GM18499 (cell line): ENCODE measurements around the gene SYNPR.

ENCODE experiments used
- ATAC-seq: cut with Tn5 transposase; IDR thresholded peaks from one replicate; pipeline ENCODE4 v1.9.1; 2021; ENCODE audit warnings: moderate number of reproducible peaks; ENCODE audit not compliant: insufficient read depth, unreplicated experiment

Gene SYNPR

DNA sequence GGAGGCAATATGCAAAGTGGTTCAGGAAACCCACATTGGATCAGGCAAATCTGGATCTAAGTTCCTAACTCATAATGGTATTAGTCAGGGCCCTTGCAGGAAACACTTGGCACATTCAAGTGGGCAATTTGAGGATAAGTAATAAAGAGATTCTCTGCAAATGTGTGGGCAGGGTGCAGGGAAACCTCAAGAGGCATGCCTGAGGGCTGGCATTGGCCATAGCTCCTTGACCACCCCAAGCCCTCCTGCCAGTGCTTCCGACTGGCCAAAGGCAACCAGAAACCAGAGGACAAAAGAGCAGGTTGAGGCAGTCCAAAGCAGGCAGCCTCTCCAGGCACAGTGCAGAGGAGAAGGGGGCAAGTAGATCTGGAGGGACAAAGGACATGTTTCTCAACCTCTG is 243.5 kb downstream of the SYNPR start:
- no peak for ATAC-seq

GRCh38 chr3:63523100-63523499 is 245.0 kb downstream of the SYNPR start:
- no peak for ATAC-seq

DNA sequence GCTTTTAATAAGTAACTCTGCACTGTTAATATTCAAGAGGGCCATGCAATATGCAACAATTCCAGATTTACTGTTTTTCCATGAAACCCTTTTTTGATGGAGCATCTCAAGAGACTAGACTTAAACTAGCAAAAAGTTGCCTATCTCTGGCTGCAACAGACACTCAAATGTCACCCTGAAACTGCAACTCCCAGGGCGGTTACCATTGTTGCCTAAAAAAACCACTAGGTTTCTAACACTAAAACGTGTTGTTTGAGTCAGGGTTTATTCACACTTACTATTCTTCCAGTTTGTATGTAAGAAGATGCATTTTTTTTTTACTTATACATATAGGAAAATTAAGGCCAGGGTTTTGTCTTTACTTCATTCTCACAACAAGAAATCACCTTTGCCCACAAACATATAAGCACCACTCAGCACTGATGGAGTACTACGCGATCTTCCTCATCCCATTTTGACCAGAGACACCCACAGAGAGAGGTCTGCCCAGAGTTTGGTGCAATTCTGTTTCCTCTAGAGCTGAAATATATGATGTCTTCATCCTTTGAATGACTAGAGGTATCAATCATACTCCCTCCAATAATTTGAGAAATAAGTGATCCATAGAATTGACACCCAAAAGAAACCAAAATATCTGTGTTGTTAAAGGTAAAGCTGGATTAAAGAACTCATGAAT is 250.4 kb downstream of the SYNPR start:
- no peak for ATAC-seq

- no peak for ATAC-seq
Observed at GRCh38 chr3:63532521-63532920, 254.4 kb downstream of the SYNPR start.

DNA sequence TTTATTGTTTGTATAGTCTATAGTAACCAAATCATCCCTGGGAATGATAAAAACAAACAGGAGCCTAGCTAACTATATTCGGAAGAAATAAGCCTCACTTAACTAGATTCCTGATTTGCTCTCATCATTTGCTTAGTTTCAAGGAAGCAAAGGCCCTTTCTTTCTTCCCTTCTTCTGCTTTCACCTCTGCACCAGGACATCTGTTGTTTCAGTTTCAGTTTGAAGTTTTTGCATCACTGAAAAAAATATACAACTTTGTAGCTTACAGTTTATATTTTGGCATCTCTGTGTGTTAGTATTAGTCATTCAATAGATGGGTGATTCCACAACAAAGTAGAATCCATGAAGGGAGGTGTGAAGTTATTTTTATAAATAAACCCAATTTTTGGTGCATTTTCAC is 260.8 kb downstream of the SYNPR start:
- ATAC-seq = no peak

DNA sequence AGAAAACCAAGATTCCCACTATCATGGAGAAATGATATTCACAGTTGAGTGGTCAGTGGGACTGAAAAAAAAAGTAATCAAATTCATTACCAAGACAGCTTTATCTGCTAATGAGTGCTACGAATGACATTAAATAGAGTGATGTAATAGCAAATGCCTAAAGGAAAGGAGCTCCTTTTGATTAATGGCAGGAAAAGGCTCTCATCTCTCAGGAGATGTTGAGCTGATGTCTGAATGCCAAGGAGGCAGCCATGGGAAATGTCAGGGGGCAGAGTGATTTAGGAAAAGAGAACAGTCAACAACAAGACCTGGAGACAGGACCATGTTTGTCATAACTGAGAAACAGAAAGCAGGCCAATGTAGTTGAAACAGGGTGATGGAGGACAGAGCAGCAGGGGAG is 277.7 kb downstream of the SYNPR start:
- ATAC-seq = no peak

- no peak for ATAC-seq
Observed at GRCh38 chr3:63556401-63556800, 278.3 kb downstream of the SYNPR start.

DNA sequence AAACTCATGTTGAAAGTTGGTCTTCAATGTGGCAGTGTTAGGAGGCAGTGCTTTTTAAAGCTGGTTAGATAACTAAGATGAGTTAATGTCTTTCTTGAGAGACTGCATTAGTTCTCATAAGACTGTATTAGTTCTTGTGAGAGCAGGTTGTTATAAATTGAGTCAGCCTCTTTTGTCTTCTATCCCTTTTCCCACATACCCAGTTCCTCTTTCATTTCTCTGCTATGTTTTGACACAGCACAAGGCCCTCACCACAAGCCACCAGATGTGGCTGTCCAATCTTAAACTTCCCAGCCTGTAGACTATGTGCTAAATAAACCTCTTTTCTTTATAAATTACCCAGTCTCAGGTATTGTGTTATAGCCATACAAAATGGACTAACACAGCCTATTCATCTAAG is 279.8 kb downstream of the SYNPR start:
- peak; percentile 93 for ATAC-seq

- ATAC-seq = no peak
Observed at GRCh38 chr3:63559884-63560283, 281.8 kb downstream of the SYNPR start.

GRCh38 chr3:63561879-63562278 is 283.8 kb downstream of the SYNPR start:
- no peak for ATAC-seq

- no peak for ATAC-seq
Observed at GRCh38 chr3:63562323-63562722, 284.2 kb downstream of the SYNPR start.

- ATAC-seq = no peak
Observed at GRCh38 chr3:63563572-63563971, 285.5 kb downstream of the SYNPR start.

DNA sequence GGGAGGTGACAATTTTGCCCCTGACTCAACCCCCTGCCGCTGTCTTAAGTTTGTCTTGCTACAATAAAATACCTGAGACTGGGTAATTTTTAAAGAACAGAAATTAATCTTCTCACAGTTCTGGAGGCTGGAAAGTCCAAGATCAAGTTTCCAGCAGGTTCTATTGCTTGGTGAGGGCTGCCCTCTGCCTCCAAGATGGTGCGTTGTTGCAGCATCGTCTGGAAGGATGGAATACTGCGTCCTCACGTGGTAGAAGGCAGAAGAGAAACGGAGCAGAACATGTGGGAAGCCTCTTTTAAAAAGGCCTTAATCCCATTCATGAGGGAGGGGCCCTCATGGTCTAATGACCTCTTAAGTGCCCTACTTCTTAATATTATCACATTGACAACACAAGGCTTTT is 287.1 kb downstream of the SYNPR start:
- no peak for ATAC-seq

DNA sequence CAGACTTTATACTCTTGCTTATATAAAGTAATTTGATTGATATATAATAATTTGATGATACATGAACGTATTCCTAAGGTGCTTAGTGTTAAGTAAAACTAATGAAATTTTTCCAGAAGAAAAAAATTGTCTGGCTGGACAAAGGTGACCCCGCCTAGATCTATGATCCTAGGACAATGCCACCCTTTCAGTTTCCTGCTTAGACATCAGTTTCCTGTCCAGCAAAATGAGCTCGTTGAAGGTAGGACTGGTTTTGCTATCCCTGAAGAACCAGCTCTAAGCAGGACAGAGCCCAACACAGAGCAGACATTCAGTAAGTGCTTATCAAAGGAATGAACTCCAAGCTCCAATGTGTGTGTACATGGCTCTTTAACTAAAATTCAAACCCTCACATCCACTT is 293.6 kb downstream of the SYNPR start:
- ATAC-seq = no peak

DNA sequence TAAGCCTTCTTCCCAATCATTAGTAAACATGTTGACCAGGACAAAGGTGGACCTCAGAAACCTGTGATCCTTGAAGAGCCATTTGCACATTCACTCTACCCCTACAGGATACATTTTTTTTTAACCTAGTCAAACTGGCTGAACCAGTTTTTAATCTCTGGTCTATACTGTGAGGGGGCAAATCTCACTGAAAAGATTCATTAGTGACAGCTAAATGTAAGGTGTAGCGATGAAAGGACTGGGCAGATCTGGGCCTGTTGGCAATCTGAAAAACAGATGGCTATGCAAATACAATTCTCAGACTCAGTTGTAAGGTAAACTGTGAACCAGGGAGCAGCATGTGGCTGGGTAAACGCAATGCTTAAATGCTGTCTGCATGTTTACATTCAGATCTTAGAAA is 298.7 kb downstream of the SYNPR start:
- ATAC-seq = no peak

DNA sequence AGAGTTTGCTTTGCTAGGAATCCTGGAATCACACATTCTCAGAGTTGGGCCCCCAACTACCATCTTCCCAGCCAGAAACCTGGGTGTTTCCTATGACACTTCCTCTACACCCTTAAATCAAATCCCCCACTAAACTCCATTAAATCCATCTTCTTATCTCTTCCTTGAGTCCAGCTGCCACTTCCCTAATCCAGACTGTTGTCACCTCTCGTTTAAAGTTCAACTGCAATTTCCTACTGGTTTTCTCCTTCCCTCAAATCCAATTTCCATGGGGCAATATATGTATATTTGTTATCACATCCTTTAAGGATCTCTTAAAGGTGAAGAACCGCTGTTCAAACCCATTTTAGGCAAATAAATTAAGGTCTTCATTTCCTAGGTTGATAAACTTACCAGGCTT is 300.8 kb downstream of the SYNPR start:
- ATAC-seq = no peak

DNA sequence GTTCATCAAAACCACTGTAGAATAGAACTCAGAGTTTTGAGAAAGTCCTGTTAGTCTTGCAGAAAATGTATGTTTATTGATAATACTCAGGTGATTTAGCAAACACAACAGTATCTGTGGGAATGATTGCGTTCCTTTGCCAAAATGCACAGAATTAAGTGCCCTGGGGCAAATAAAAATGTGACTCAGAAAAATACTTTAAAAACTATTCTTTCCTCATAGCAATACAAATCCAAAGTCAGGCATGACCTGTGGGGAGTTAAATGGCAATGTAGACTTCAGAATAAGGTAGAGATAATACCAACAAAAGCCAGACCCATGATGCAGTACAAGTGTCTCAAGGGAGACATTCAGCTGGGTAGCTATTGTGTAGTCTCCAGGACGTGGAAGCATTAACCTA is 302.0 kb downstream of the SYNPR start:
- no peak for ATAC-seq

DNA sequence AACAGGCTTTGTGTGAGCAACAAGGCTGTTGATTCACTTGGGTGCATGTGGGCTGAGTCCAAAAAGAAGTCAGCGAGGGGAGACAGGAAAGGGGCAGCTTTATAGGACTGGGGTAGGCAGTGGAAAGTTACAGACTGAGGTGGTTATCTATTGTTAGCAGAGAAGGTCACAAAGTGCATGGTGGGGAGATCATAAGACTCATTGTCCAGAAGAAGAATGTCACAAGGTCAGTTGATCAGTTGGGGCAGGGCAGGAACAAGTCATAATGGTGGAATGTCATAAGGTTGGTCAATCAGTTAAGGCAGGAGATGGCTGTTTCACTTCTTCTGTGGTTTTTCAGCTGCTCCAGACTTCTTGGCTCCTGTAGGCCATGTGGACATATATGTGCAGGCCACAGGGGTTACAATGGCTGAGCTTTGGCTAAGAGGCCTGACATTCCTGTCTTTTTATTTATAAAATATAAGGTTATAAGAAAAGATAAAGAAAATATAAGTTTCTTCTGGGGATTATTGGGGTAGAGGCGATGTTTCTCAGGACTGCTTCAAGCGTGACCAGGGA is 304.9 kb downstream of the SYNPR start:
- ATAC-seq = no peak

DNA sequence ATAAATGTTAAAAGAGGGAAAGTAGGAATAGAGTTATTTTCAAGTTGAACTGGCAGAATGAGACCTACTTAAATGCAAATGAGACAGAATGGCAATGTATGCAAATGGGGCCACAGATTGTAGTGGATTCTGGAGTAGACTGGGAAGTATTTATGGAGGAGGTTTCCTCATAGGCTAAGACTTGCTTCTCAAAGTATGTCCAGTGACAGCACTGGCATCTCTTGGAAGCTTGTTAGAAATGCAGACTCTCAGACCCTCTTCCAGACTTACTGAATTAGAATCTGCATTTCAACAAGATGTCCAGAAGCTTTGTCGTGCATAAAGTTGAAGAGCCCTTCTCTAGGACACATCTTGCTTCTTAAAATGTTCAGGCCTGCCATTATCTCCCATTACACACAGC is 306.6 kb downstream of the SYNPR start:
- ATAC-seq = no peak

DNA sequence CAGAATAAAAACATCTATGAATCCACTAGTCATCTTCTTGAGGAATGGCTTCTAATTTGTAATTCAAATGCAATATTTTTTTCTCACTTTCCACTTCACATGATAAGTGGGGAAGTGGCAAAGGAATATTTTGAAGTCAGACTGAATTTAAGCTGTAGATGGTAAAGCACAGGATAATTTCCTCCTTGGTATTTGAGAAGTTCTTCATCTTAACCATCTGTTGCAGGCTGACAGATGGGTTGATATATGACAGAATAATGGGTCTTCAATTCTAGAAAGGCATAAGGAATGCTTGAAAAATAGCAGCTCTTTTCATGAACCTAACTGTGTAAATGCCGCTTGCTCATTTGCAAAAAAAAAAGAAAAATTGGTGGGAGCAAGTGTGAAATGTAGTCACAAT is 307.8 kb downstream of the SYNPR start:
- no peak for ATAC-seq

- ATAC-seq = no peak
Observed at GRCh38 chr3:63588895-63589294, 310.8 kb downstream of the SYNPR start.

GRCh38 chr3:63593779-63594178 is 315.7 kb downstream of the SYNPR start:
- no peak for ATAC-seq

- ATAC-seq = no peak
Observed at GRCh38 chr3:63595221-63595620, 317.1 kb downstream of the SYNPR start.
